COR-L47 (cell line): ENCODE measurements around the gene DSG4.
A peak's percentile ranks its signal among the peaks of the same experiment; 100 is the strongest.

Experiments used
- DNase-seq: peaks from one replicate; lab custom pipeline; 2025; lab: John Stamatoyannopoulos, UW

Gene DSG4

DNA sequence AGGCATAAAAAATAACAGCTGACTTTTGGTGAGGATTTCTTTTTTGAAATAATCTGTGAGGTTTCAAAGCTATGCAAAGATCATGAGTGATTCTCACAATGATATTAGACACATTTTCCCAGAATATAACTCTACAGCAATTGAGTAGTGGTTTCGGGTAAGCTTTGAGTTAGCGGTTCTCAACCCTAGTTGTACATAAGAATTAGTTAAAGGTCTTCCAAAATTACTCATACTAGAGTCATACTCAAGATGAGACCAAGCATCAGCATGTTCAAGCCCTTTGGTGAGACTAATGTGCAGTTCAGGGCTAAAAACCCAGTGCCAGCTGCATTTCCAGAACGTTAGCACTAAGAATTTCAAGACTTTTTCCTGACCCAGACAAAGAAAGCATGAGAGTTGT is 31.1 kb downstream of the DSG4 start:
- no peak for DNase-seq

- no peak for DNase-seq
Measured at GRCh38 chr18:31409276-31409675, 32.7 kb downstream of the DSG4 start.

GRCh38 chr18:31410716-31411483 is 34.3 kb downstream of the DSG4 start:
- DNase-seq, result no peak

DNA sequence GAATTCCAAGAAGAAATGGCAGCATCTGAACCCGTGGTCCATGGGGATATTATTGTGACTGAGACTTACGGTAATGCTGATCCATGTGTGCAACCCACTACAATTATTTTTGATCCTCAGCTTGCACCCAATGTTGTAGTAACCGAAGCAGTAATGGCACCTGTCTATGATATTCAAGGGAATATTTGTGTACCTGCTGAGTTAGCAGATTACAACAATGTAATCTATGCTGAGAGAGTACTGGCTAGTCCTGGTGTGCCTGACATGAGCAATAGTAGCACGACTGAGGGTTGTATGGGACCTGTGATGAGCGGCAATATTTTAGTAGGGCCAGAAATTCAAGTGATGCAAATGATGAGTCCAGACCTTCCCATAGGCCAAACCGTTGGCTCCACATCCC is 36.6 kb downstream of the DSG4 start:
- DNase-seq, result no peak

DNA sequence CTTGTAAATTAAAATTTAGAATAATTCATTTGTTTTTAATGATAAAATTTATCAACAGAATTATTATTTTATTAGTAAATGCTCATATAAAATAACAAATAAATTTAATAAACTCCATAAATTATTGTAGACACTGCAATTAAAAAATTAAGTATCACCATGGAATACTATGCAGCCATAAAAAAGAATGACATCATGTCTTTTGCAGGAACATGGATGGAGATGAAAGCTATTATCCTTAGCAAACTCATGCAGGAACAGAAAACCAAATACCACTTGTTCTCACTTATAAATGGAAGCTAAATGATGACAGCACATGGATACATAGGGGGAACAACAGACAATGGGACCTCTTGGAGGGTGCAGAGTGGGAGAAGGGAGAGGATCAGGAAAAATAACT is 41.3 kb downstream of the DSG4 start:
- DNase-seq, result no peak

DNA sequence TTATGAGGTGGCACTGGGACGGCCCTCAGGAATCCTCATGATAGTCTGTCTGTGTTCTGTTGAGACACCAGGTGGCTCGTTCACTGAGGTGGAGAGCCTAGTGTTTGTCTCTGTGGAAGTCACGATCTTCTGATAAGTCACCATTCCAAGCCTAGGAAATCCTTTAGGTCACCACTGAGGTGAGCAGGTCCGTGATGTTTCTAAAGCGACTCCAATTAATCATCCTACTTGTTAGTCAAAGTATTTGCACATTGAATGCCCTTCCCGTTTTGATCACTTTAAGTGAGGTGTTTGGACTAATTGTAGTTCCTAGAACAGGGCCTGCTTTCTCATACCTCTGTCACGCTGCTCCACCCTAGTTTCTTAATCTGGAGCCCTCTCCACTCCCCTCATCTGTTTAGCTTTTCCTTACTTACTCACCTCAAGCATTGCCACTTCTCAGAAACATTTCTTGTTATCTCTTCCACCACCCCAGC is 42.9 kb downstream of the DSG4 start:
- DNase-seq, result no peak

- DNase-seq, result no peak
Measured at GRCh38 chr18:31420032-31420431, 43.5 kb downstream of the DSG4 start.

DNA sequence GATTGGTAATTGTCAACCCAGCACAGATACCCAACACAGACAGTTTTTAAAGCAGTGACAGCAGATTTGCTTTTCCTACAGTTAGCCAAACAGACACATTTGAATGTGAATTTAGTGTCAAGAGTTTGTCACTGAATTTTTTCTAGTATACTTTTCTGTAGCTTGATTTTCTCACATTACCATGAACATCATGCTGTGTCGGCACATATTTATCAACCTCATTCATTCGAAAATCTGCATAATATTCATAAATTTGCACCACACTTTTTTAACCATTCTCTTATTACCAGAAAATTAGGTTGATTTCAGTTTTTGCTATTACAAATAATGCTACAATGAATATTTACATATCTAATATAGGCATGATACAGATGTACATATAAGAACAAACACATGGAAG is 43.9 kb downstream of the DSG4 start:
- no peak for DNase-seq

DNA sequence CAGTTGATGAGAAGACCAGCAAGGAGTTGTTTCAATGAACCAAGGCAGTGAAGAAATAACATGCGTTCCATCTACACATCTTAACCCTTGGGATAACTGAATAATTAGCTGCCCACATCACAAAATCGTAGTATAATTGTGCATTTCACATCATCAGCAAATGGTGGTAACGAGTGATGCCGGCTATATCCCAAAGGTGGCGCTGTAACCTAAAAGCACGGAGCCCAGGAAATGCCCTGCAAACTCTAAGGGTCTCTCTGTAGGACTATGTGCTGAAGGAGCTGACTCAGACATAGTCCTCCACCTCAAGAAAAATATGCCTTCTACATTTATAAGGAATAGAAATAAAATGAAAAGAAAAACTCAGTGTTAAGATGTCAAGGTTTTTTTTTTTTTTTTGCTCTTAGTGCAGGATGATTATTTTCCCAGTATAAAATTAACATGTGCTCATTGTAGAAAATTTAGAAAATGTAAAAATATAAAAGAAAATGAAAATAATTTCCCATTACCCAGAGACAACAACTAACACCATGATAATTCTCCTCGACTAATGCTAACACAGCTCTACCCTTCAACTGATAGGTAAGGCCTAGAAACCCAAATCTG is 47.9 kb downstream of the DSG4 start:
- peak; percentile 22 for DNase-seq

GRCh38 chr18:31426021-31426420 is 49.4 kb downstream of the DSG4 start:
- DNase-seq, result no peak

DNA sequence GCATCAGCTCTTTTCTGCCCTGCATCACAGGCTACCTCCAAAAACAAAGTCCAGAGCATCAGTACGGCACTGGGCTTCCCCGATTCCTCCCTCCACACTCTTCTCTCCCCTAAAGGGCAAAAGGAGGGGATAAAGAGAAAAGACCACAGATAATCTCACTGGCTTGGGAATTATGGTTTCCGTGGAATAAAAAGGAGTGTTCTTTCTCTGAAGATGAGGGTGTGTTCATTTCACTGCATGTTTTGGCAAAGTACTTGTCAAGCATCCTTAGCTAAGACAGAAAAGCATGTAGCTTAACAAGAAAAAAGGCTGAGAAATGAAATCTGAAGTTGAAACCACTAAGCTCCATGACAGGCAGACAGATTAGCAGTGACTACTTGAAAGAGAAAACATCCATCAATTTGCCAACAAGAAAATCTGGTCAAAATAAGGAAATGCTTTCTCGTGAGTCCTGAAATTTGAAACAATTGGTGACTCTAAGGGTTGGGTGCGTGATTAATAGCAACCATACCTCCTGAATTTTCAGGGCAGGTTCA is 50.4 kb downstream of the DSG4 start:
- no peak for DNase-seq

DNA sequence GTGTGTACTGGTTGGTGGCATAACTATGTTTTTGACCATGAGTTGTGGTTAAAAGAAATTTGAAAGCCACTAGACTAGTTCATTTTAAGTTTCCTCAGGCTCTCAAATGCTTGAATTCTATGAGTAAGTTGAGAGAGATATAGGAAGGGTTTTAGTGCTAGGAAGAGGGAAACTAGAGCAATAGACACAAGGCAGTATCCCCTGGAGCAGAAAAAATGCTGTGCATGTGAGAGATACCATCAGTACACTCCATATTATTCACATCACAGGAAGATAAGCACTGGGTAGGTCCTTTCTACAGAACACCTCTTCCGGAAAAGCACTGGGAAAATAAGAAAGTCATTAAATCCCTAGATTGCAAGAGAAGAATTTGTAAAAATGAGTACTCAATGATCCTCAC is 51.6 kb downstream of the DSG4 start:
- no peak for DNase-seq

DNA sequence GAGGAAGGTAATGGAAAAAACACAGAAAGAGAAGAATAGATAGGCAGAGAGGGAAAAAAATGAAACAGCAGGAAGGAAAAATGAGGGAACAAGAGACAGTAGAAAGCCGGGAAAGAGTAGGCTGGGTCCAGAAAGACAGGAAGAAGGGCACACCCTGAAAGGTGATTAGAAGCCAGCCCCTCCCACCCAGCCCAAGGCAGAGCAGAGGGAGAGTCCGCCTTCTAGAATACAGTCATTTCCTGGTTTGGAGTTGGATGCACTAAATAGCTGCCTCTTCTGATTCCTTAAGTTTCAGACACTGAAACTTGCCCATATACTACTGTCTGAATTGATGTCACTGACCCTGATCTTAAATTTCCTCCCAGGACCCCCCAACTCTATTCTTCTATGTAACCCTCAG is 53.0 kb downstream of the DSG4 start:
- no peak for DNase-seq

DNA sequence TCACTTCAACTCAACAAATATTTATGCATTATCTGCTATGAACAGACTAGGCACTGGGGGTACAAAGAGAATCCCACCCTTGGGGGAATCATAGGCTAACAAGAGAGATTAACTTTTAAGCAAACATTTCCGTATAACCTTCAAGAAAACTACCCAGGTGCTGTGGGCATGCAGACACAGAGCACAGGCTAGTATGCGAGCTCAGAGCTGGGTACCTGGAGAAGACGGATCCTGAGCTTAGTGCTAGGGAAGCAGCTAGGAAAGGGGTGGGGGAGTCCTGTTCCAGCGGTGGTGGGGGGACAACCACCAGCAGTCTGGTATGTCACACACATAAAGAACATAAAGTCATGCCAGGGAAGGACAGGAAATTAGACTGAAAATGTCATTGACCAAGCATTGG is 53.5 kb downstream of the DSG4 start:
- DNase-seq, result no peak

GRCh38 chr18:31430554-31430953 is 54.0 kb downstream of the DSG4 start:
- no peak for DNase-seq

GRCh38 chr18:31432316-31432715 is 55.7 kb downstream of the DSG4 start:
- no peak for DNase-seq

DNA sequence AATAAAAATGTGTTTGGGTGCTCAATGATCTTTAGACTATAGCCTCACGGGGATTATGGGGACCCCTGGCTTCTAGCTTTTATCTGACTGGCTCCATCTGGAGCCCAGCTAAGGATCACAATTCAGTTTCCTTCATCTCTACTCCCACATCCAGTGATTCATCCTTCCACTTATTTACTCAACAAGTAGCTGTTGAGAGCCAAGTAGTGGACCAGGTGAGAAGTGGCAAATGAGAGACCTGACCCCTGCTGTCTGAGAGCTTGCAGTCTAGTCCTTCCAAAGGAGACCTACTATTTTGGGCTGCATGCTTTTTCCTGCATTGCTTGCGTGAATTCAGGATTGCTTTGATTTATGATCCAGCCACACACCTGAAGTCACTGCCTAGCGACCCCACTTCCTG is 60.2 kb downstream of the DSG4 start:
- peak; percentile 28 for DNase-seq

DNA sequence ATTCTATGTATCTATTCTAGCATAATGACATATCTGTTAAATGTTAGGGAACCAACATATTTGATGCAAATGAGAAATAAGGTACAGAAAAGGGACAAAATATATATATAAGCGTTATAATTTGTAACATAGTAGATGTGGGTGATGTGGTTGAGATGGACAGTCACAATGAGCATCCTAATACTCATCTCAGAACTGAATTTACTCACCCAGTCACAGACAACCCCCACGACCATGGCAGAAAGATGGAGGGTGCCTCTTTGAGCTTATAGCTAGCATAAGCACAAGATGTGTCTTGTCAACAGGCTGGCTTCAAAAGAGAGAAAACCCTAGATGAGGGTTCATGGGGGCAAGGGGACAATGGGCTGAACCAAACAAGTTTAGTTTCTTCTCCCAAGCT is 61.8 kb downstream of the DSG4 start:
- DNase-seq, result no peak

GRCh38 chr18:31439807-31440325 is 63.3 kb downstream of the DSG4 start:
- DNase-seq, result no peak

- no peak for DNase-seq
Measured at GRCh38 chr18:31440787-31441186, 64.2 kb downstream of the DSG4 start.

GRCh38 chr18:31441493-31441892 is 64.9 kb downstream of the DSG4 start:
- no peak for DNase-seq

DNA sequence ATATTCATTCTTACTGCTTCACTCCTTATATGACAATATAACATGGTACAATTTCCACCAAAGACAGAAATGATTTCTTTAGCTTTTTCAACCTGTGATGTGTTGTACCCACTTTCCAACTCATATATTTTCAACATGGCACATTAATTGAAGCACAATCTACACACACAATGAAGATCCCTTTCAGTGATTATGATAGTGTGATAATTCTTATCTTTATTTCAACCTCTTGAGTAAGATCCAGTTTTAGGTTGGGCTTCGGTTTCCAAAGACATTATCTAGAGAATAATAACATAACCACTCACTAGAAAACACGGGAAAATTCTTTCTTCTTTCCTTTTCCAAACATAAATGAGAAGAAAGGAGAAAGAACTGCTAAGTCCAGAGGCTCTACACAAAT is 67.6 kb downstream of the DSG4 start:
- no peak for DNase-seq

GRCh38 chr18:31445908-31446307 is 69.3 kb downstream of the DSG4 start:
- DNase-seq, result no peak
